Adipocyte (in vitro differentiated cells): ENCODE results near the gene TTC39A.

Experiments
- DNase-seq: peaks from one replicate; pipeline ENCODE4 v3.0.0-alpha.2; 2015; ENCODE audit warnings: low read depth
- H3K27me3 ChIP-seq: replicated peaks from 2 replicates; pipeline ENCODE4 v1.7.0; 2013; ENCODE audit warnings: mild to moderate bottlenecking, low read length, moderate library complexity; ENCODE audit not compliant: control insufficient read depth, insufficient read depth
- H3K36me3 ChIP-seq: 2 replicates; pipeline ENCODE4 v1.7.0; 2013; ENCODE audit warnings: low read length, mild to moderate bottlenecking, moderate library complexity; ENCODE audit not compliant: control insufficient read depth, insufficient read depth, severe bottlenecking
- H3K4me1 ChIP-seq: 2 replicates; pipeline ENCODE4 v1.7.0; 2013; ENCODE audit warnings: mild to moderate bottlenecking, low read length, moderate library complexity; ENCODE audit not compliant: control insufficient read depth, insufficient read depth
- H3K4me3 ChIP-seq: 2 replicates; pipeline ENCODE4 v1.7.0; 2013; ENCODE audit warnings: mild to moderate bottlenecking, low read length, moderate library complexity
- H3K9ac ChIP-seq: 2 replicates; pipeline ENCODE4 v1.7.0; 2013; ENCODE audit warnings: mild to moderate bottlenecking, low read length, moderate library complexity
- H3K9me3 ChIP-seq: 2 replicates; pipeline ENCODE4 v1.7.0; 2013; ENCODE audit warnings: mild to moderate bottlenecking, low read length, moderate library complexity; ENCODE audit not compliant: control insufficient read depth

TTC39A gene

DNA sequence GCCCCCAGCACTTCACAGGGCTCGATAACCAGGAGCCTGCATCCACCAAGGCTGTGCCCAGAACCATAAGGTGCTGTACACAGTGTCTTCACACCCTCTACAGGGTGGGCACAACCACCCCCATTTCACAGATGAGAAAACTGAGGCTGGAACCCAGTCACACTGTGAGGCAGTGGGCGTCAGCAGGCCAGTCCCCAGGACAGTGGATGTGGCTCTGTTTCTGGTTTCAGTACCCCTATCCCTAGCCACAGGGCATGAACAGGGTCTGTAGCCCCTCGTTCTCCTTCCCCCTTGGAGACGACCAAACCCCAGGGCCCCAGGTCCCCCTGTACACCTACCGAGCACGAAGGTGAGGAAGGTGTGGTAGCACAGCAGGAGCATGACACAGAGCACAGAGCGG, 27.6 kb downstream of the TTC39A start:
- no peaks in the 10 kb centered on the region for H3K4me1 ChIP-seq
- DNase-seq, result no peak
- H3K9me3 ChIP-seq, result no peaks in the 10 kb centered on the region
- H3K9ac ChIP-seq, result no peak overlapping the region
- no peak overlapping the region for H3K4me3 ChIP-seq
- H3K27me3 ChIP-seq, result no peaks in the 10 kb centered on the region
- no peaks in the 10 kb centered on the region for H3K36me3 ChIP-seq

DNA sequence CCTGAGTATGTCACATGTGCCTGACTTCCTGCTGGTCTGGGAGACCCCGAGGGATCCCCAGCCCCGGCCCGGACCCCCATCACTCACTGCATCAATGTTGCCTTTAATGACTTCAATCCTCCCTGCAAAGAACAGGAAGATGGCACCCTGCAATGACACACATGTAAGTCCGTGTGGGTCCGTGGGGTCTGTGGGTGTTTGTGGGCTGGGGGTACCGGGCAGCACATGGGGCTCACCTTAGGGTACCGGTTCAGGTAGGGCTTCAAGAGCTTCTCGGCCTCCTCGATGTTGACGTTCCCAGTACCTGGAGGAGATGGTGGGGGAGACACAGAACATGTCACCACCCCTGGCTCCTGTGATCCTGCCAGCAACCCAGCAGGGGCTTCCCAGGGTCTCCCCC, 28.1 kb downstream of the TTC39A start:
- H3K36me3 ChIP-seq, result no peaks in the 10 kb centered on the region

GRCh38 chr1:51301844-51302162, 28.6 kb downstream of the TTC39A start:
- no peaks in the 10 kb centered on the region for H3K27me3 ChIP-seq
- H3K36me3 ChIP-seq, result no peaks in the 10 kb centered on the region
- no peaks in the 10 kb centered on the region for H3K4me1 ChIP-seq
- no peak overlapping the region for H3K9ac ChIP-seq
- H3K4me3 ChIP-seq, result no peak overlapping the region
- no peaks in the 10 kb centered on the region for H3K9me3 ChIP-seq
- DNase-seq, result no peak

More for the DNA sequence above, 28.1 kb downstream of the TTC39A start:
- no peak overlapping the region for H3K9ac ChIP-seq
- H3K4me3 ChIP-seq, result no peak overlapping the region
- no peaks in the 10 kb centered on the region for H3K4me1 ChIP-seq
- no peaks in the 10 kb centered on the region for H3K9me3 ChIP-seq
- no peak for DNase-seq
- no peaks in the 10 kb centered on the region for H3K27me3 ChIP-seq

DNA sequence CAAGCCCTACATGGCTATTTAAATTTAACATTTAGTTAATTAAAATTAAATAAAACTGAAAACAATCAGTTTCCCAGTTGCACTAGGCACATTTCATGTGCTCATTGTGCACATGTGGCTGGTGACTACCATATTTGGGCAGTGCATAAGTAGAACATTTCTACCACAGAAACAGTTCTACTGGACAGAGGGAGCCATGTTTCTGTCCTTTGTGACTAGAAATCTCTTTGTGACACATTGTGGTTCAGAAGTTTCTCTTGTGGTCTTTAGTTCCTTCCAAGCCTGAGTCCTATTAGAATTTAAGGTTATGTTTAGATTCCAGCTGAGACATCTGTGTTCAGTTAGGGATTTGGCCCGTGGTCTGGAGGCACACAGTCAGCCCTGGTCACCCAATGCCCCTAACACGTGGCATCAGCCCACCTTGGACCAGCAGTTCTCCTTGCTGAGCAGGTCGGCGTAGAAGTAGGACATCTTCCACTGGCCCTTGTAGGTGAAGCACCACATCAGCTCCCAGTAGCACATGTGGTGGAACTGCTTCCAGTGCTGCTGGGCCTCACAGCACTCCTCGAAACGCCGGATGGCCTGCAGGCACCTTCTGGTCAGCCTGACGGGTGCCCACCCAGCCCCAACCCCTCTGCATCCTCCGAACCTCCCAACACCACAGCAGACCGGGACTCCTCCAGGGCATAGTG, 29.1 kb downstream of the TTC39A start:
- H3K4me3 ChIP-seq, result no peak overlapping the region
- H3K27me3 ChIP-seq, result no peaks in the 10 kb centered on the region
- peaks cover 4% of the 10 kb centered on the region for H3K4me1 ChIP-seq
- no peak for DNase-seq
- H3K36me3 ChIP-seq, result no peaks in the 10 kb centered on the region
- H3K9me3 ChIP-seq, result no peaks in the 10 kb centered on the region
- no peak overlapping the region for H3K9ac ChIP-seq

GRCh38 chr1:51299981-51300670, 30.2 kb downstream of the TTC39A start:
- Histone ChIP-seq H3K4me1 (peaks cover 6% of the 10 kb centered on the region), H3K27me3 (no peaks in the 10 kb centered on the region), H3K9ac (no peak overlapping the region), H3K9me3 (no peaks in the 10 kb centered on the region), H3K36me3 (no peaks in the 10 kb centered on the region), H3K4me3 (no peak overlapping the region)
- no peak for DNase-seq

DNA sequence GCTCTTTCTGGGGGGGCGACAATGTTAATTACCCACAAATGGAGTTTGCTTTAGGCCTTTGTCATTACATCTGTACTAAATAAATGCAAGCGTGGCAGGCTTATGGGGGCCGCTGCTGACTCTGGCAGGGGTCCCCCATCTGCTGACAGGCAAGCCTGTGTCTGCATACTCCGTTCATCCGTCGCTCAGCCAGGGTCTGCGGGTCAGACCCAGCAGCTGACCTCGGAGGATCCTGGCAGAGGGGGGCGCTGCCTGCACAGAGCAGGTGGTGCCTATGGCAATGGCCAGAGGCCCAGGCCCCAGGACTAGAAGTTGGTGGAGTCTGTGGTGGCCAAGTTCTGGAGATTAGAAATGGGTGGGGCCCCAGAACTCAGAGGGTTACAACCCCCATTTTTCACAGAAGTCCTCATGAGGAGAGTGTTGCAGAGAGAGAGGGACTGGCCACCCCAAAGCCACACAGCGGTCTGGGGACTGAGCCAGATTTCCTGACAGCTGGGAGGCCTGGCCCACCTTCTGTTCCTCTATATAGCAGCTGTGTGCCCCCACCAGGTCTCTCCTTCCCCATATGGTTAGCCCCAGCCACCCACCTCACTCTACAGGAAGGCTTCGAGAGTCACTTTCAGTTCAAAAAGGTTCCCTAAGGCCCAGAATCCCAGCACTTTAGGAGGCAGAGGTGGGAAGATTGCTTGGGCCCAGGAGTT, 31.0 kb downstream of the TTC39A start:
- H3K4me3 ChIP-seq, result no peak overlapping the region
- no peaks in the 10 kb centered on the region for H3K9me3 ChIP-seq
- H3K27me3 ChIP-seq, result no peaks in the 10 kb centered on the region
- no peak for DNase-seq
- no peaks in the 10 kb centered on the region for H3K36me3 ChIP-seq
- peaks cover 6% of the 10 kb centered on the region for H3K4me1 ChIP-seq
- H3K9ac ChIP-seq, result no peak overlapping the region

DNA sequence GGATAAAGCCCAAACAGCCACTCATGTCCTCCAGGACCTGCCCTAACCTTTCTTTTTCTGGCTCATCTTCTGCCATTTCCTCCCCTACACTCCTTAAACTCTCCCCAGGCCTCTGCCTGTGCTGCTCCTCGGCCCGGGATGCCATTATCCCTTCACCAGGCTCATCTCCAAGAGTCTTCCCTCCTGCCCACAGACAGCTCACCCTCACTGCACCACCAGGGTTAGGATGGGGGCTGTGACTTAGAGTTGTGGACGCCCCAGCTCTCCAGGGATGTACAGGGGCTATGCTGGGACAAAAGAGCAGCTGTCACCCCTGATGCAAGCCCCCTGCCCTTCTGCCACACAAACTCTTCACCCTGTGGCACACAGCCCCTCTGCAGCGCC, 32.0 kb downstream of the TTC39A start:
- no peaks in the 10 kb centered on the region for H3K27me3 ChIP-seq
- DNase-seq, result no peak
- H3K9me3 ChIP-seq, result no peaks in the 10 kb centered on the region
- no peak overlapping the region for H3K4me3 ChIP-seq
- H3K9ac ChIP-seq, result no peak overlapping the region
- peaks cover 6% of the 10 kb centered on the region for H3K4me1 ChIP-seq
- H3K36me3 ChIP-seq, result no peaks in the 10 kb centered on the region

DNA sequence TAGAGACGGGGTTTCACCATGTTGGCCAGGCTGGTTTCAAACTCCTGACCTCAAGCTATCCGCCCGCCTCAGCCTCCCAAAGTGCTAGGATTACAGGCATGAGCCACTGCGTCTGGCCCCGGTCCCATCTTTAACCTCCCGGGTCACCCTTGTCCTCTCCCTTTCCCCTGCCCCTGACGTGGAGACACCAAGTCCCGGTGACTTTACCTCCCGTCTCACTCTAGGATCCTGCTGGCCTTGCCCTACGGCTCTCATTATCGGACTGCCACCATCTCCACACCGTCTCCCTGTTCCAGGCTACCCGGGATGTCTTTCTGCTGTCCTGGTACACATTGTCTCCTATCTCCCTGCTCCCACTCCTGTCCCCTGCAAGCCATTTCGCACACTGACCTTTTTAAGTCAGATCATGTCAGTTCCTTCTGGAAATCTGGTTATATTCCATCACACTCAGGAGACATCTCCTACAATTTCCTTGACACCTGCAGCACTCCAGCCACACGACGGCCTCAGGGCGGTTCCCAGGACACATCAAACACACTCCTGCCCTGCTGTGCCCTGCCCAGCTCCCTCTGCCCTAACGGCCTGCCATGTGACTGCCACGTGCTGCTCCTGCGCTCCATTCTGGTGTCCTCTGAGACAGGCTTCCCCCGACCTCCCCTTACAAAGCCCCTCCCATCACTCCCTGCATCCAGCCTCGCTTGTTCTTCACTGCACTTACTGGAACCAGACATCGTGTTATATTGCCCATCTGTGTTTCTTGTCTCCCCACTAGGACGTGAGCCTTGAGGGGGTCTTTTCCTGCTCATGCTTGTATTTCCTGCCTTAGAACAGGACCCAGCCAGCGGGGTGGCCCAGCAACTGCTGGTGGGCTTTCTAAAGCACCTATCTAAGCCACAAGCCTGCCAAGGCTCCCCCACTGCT, 32.7 kb downstream of the TTC39A start:
- no peaks in the 10 kb centered on the region for H3K27me3 ChIP-seq
- H3K4me1 ChIP-seq, result peaks cover 6% of the 10 kb centered on the region
- H3K4me3 ChIP-seq, result peak overlapping the region; percentile 84
- no peaks in the 10 kb centered on the region for H3K9me3 ChIP-seq
- H3K36me3 ChIP-seq, result no peaks in the 10 kb centered on the region
- H3K9ac ChIP-seq, result peak overlapping the region; percentile 85
- no peak for DNase-seq

DNA sequence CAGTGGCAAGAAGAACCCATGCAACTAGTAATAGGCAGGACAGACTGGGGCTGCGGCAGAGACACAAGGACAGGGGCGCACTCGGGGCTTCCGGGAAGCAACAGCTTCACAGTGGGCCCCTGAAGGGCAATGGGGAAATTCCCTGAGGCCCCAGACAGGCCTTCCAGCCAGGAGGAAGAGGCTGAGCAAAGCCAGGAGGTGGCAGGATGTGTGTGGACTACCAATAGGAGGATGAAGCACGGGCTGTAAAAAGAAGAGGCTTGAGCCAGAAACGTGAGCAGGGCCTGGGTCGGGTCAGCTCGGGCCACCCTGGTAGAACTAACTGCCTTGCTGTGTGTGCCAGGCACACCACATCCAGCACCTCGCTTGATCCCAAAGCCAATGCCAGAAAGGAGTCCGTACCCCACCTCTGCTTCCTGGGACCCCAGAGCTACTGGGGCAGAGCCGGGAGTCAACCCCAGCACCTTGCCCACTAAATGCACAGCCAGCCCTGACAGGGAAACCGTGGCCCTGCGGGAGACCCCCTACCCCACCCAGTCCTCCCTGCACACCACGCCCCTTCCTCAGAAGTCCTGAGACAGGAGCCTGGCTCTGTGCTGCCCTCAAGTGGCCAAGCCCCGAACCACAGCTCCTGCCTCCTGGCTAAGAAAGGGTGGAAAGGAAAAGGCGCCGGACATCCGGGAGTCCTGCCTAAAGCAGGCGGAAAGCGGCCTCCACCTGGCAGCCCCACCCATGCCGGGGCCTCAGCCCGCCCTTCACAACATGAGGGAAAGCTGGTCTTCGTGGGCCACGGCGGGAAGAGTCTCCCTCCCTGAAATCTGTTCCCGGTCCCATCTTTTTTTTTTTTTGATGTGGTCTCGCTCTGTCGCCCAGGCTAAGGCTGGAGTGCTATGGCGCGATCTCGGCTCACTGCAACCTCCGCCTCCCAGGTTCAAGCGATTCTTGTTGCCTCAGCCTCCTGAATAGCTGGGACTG, 33.7 kb downstream of the TTC39A start:
- peak; percentile 87 for DNase-seq
- no peaks in the 10 kb centered on the region for H3K36me3 ChIP-seq
- H3K4me3 ChIP-seq, result peak overlapping the region; percentile 84
- H3K9me3 ChIP-seq, result no peaks in the 10 kb centered on the region
- peaks cover 6% of the 10 kb centered on the region for H3K4me1 ChIP-seq
- no peaks in the 10 kb centered on the region for H3K27me3 ChIP-seq
- H3K9ac ChIP-seq, result peak overlapping the region; percentile 85

DNA sequence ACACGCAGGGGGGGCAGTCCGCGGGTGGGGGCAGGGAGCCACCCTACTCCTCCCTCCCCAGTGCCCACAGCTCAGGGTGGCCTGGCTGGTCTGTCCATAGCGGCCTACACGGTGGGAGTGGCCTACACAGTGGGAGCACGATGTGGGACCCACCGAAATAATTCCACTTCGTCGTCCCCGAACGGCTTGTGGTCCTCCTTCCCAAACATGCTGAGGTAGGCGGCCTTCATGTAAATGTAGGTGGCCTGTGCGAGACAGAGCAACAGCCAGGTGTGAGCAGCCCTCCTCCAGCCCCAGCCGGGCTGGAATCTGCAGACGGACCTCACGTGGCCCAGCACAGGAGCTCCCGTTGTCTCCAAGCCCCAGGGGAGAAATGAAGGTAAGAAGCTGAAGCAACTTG, 34.4 kb downstream of the TTC39A start:
- Histone ChIP-seq H3K9me3 (no peaks in the 10 kb centered on the region), H3K4me1 (peaks cover 6% of the 10 kb centered on the region), H3K27me3 (no peaks in the 10 kb centered on the region), H3K9ac (no peak overlapping the region), H3K36me3 (no peaks in the 10 kb centered on the region), H3K4me3 (no peak overlapping the region)
- DNase-seq, result no peak
